ENCODE results near the gene GRB7.

Gene GRB7

GRCh38 chr17:39703913-39704312 lies 33.8 kb upstream of the GRB7 start:
- Histone ChIP-seq H3K36me3 (replicated peaks; ENCODE audit: low read depth, low read length) (no peaks in the 10 kb centered on the region), H3K4me1 (ENCODE audit: low read length) (peaks cover 9% of the 10 kb centered on the region), H3K4me2 (ENCODE audit: low read length) (no peak overlapping the region), H3K27me3 (ENCODE audit: low read depth, low read length) (no peaks in the 10 kb centered on the region), H2AFZ (ENCODE audit: low read depth, low read length) (no peak overlapping the region), H4K20me1 (ENCODE audit: insufficient read depth, low read length) (no peaks in the 10 kb centered on the region), H3K79me2 (ENCODE audit: low read length) (no peaks in the 10 kb centered on the region), H3K27ac (ENCODE audit: low read length) (no peak overlapping the region), H3K9ac (ENCODE audit: low read length) (no peak overlapping the region), H3K4me3 (ENCODE audit: low read length) (no peak overlapping the region), H3K9me3 (ENCODE audit: insufficient read depth, low read length) (no peaks in the 10 kb centered on the region)
- TF ChIP-seq CTCF (IDR thresholded peaks at IDR 0.05; ENCODE audit: low read depth, low read length) (no peak), EZH2phosphoT487 (IDR thresholded peaks at IDR 0.05; ENCODE audit: low read depth) (no peak)

DNA sequence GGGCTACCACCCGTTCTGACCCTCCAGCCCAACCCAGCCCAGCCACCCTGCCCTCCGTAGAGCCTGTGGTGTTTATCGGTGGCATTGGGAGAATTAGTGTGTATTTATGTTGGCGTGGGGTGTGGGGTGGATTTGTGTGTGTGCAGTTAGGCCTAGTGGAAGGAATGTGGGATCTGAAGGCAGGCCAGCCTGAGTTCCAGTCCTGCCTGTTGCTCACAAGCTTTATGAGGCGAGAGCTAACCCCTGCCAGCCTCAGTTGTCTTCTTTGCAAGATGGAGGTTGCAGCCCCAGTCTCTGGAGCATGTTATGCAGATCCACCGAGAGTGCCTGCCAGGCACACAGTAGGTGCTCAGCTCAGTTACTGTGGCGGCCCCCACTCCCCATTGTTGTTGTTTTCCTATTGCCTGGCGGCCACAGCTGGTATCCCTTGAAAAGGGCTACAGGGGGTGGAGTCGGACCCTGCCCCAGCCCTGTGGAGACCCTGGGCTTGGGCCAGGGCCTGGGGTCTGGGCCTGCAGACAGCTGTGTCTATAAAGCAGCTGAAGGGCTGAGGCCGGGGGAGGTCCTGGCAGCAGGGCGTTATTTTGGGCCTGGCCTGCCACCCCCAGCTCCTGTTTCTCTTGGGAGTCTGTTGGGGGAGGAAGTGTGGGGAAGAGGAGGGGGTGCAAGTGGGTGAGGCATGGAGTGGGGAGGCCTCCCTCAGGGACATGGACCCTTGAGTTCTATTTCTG lies 32.8 kb upstream of the GRB7 start:
- H3K27me3 ChIP-seq (ENCODE audit: low read depth, low read length), result no peaks in the 10 kb centered on the region
- no peaks in the 10 kb centered on the region for H3K9me3 ChIP-seq (ENCODE audit: insufficient read depth, low read length)
- no peak overlapping the region for H3K4me3 ChIP-seq (ENCODE audit: low read length)
- H3K4me1 ChIP-seq (ENCODE audit: low read length), result peaks cover 9% of the 10 kb centered on the region
- H3K79me2 ChIP-seq (ENCODE audit: low read length), result no peaks in the 10 kb centered on the region
- no peak overlapping the region for H3K9ac ChIP-seq (ENCODE audit: low read length)
- TF ChIP-seq CTCF (IDR thresholded peaks at IDR 0.05; ENCODE audit: low read depth, low read length), result no peak
- no peak for TF ChIP-seq EZH2phosphoT487 (IDR thresholded peaks at IDR 0.05; ENCODE audit: low read depth)
- H2AFZ ChIP-seq (ENCODE audit: low read depth, low read length), result no peak overlapping the region
- no peaks in the 10 kb centered on the region for H3K36me3 ChIP-seq (replicated peaks; ENCODE audit: low read depth, low read length)
- H4K20me1 ChIP-seq (ENCODE audit: insufficient read depth, low read length), result no peaks in the 10 kb centered on the region
- no peak overlapping the region for H3K4me2 ChIP-seq (ENCODE audit: low read length)
- H3K27ac ChIP-seq (ENCODE audit: low read length), result no peak overlapping the region

DNA sequence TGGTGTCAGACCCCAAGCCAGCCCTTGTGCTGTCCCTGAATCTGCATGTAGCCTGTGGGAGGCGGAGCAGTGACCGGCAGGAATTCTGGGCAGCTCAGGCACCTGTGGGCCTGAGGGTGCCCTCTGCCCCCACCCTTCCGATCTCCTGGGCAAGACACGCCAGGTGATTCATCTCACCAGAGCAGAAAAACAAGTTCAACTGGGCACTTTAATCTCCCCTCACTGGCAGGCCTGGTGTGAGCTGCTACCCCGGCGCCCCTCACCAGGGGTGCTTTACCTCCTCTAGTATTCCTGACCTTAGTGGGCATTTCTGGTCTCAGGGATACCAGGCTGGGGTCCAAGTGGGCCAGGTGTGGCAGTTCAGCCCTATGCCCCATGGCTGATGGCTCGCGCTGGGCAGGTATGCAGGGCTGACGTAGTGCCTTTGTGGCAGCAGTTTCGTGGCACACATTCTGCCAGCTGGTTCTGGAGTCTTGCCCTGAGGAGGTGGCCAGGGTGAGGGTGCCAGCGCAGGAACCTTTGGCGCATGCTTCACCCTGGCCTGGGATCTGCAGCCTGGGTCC lies 31.9 kb upstream of the GRB7 start:
- H3K4me1 ChIP-seq (ENCODE audit: low read length), result peaks cover 9% of the 10 kb centered on the region
- no peaks in the 10 kb centered on the region for H3K79me2 ChIP-seq (ENCODE audit: low read length)
- no peak overlapping the region for H3K27ac ChIP-seq (ENCODE audit: low read length)

More for the DNA sequence above, 31.9 kb upstream of the GRB7 start:
- Histone ChIP-seq H4K20me1 (ENCODE audit: insufficient read depth, low read length) (no peaks in the 10 kb centered on the region), H3K4me2 (ENCODE audit: low read length) (no peak overlapping the region), H3K4me3 (ENCODE audit: low read length) (no peak overlapping the region), H3K36me3 (replicated peaks; ENCODE audit: low read depth, low read length) (no peaks in the 10 kb centered on the region), H3K27me3 (ENCODE audit: low read depth, low read length) (no peaks in the 10 kb centered on the region), H3K9ac (ENCODE audit: low read length) (no peak overlapping the region), H2AFZ (ENCODE audit: low read depth, low read length) (no peak overlapping the region), H3K9me3 (ENCODE audit: insufficient read depth, low read length) (no peaks in the 10 kb centered on the region)
- no peak for TF ChIP-seq CTCF (IDR thresholded peaks at IDR 0.05; ENCODE audit: low read depth, low read length)
- TF ChIP-seq EZH2phosphoT487 (IDR thresholded peaks at IDR 0.05; ENCODE audit: low read depth), result no peak
